Esophagus muscularis mucosa (tissue), 3 donors: ENCODE results near the gene TMEM61.

Experiments
- EP300 ChIP-seq: sonication (generic); formaldehyde crosslinking; IDR thresholded peaks from one replicate; pipeline ENCODE4 v1.6.1; 2017; ENCODE audit warnings: antibody characterized with exemption
- TF ChIP-seq, protein P1 (sequence below), 3 experiments: fragments of 200-600 bp in 2 of 3; fragments of 450-650 bp in 1 of 3; sonication (generic) in 2 of 3; IDR thresholded peaks; one replicate each; pipeline ENCODE4 v1.5.1; 2017 to 2019; ENCODE audit warnings: antibody characterized with exemption in 3 of 3, mild to moderate bottlenecking in 2 of 3, moderate library complexity in 1 of 3

DNA sequence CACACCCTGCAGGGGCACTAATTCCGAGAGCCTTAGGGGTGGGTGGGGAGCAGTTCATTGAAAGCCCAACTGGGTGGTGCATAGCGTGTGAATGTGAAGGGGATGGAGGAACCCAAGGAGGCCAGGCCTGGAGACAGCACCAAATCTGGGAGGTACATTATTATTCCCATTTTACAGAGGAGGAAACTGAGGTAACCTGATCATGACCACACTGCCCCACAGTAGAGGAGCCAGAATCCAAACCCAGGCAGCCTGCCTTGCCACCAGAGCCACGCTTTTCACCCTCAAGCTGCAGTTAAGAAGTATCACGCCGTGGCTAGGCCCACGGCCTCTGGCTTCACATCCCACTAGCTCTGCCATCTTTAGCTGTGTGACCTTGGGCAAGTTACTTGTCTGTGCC lies 17.7 kb downstream of the TMEM61 start:
- TF ChIP-seq EP300 = no peak
- TF ChIP-seq, protein P1, sequence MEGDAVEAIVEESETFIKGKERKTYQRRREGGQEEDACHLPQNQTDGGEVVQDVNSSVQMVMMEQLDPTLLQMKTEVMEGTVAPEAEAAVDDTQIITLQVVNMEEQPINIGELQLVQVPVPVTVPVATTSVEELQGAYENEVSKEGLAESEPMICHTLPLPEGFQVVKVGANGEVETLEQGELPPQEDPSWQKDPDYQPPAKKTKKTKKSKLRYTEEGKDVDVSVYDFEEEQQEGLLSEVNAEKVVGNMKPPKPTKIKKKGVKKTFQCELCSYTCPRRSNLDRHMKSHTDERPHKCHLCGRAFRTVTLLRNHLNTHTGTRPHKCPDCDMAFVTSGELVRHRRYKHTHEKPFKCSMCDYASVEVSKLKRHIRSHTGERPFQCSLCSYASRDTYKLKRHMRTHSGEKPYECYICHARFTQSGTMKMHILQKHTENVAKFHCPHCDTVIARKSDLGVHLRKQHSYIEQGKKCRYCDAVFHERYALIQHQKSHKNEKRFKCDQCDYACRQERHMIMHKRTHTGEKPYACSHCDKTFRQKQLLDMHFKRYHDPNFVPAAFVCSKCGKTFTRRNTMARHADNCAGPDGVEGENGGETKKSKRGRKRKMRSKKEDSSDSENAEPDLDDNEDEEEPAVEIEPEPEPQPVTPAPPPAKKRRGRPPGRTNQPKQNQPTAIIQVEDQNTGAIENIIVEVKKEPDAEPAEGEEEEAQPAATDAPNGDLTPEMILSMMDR (IDR thresholded peaks at IDR 0.05) = no peak
